ENCODE measurements around the gene PCGF2. TPM values are rescaled to one million over a fixed set of nuclear protein-coding genes. Genes with fewer than 3 reads are reported as not detected.

Gene PCGF2
- total RNA-seq, 4 donors from 2014 or later = 1.3 to 4.0 (median 1.6) TPM

DNA sequence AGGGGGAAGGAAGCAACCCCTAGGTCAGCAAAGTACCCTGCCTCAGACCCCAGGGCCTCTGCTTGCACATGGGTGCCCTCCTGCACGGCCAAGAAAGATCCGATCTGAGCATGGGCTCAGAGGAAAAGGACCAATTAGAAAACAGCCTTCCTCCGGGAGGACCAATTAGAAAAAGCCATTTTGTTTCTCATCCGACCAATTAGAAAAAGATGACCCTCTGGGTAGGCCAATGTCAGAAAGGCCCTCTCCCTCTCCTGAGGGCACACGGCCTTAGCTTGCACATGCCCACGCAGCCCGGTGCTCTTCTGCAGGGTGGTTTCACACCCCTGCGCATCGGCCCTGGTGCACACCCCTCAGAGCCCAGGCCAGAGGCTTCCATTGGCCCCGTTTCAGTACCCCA lies 23.1 kb downstream of the PCGF2 start:
- TF ChIP-seq, protein P1, sequence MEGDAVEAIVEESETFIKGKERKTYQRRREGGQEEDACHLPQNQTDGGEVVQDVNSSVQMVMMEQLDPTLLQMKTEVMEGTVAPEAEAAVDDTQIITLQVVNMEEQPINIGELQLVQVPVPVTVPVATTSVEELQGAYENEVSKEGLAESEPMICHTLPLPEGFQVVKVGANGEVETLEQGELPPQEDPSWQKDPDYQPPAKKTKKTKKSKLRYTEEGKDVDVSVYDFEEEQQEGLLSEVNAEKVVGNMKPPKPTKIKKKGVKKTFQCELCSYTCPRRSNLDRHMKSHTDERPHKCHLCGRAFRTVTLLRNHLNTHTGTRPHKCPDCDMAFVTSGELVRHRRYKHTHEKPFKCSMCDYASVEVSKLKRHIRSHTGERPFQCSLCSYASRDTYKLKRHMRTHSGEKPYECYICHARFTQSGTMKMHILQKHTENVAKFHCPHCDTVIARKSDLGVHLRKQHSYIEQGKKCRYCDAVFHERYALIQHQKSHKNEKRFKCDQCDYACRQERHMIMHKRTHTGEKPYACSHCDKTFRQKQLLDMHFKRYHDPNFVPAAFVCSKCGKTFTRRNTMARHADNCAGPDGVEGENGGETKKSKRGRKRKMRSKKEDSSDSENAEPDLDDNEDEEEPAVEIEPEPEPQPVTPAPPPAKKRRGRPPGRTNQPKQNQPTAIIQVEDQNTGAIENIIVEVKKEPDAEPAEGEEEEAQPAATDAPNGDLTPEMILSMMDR (IDR thresholded peaks at IDR 0.05 in 4 of 5, conservative IDR thresholded peaks at IDR 0.05 in 1 of 5) = no peak
- no peak for TF ChIP-seq POLR2A (IDR thresholded peaks at IDR 0.05)
- peaks cover 0 to 38% of the 10 kb centered on the region in 2 donors for H3K36me3 ChIP-seq
- H3K9me3 ChIP-seq = no peaks in the 10 kb centered on the region
- ATAC-seq (no peak), DNase-seq (no peak)
- H3K27ac ChIP-seq = no peak overlapping the region
- intact Hi-C loops (cut with DNase I; ENCODE audit: low total_unique reads) = no loop called here
- H3K27me3 ChIP-seq = no peaks in the 10 kb centered on the region
- in situ Hi-C loops (cut with MboI; ENCODE audit: low sequenced_read_pairs in 4 of 4) = no loop called here
- H3K4me1 ChIP-seq = peaks cover 0 to 4% of the 10 kb centered on the region in 2 donors
- H3K4me3 ChIP-seq = no peak overlapping the region

DNA sequence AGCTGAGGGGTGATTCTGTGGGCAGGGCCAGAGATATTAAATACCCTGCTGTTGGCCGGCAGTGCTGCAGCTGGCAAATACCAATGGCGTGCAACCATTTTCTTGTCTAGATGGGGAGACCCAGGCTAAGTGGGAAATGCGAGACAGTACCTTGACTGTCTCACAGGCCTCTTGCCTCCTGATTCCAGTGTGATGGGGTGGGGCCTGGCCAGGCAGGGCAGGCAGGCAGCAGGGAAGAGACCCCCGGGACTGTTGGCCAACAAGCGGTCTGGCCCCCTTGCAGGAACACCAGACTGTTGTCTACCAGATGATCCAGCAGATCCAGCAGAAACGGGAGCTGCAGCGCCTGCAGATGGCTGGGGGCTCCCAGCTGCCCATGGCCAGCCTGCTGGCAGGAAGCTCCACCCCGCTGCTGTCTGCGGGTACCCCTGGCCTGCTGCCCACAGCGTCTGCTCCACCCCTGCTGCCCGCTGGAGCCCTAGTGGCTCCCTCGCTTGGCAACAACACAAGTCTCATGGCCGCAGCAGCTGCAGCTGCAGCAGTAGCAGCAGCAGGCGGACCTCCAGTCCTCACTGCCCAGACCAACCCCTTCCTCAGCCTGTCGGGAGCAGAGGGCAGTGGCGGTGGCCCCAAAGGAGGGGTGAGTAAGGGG lies 23.7 kb downstream of the PCGF2 start:
- no peak for DNase-seq
- ATAC-seq = no peak
- TF ChIP-seq, protein P1 (IDR thresholded peaks at IDR 0.05 in 4 of 5, conservative IDR thresholded peaks at IDR 0.05 in 1 of 5) = no peak
- no peak for TF ChIP-seq POLR2A (IDR thresholded peaks at IDR 0.05)
- peaks cover 0 to 44% of the 10 kb centered on the region in 2 donors for H3K36me3 ChIP-seq
- H3K27me3 ChIP-seq = no peaks in the 10 kb centered on the region
- no peaks in the 10 kb centered on the region for H3K9me3 ChIP-seq
- in situ Hi-C loops (cut with MboI; ENCODE audit: low sequenced_read_pairs in 4 of 4) = no loop called here
- H3K27ac ChIP-seq = no peak overlapping the region
- peaks cover 0 to 3% of the 10 kb centered on the region in 2 donors for H3K4me1 ChIP-seq
- no peak overlapping the region for H3K4me3 ChIP-seq
- intact Hi-C loops (cut with DNase I; ENCODE audit: low total_unique reads) = no loop called here

DNA sequence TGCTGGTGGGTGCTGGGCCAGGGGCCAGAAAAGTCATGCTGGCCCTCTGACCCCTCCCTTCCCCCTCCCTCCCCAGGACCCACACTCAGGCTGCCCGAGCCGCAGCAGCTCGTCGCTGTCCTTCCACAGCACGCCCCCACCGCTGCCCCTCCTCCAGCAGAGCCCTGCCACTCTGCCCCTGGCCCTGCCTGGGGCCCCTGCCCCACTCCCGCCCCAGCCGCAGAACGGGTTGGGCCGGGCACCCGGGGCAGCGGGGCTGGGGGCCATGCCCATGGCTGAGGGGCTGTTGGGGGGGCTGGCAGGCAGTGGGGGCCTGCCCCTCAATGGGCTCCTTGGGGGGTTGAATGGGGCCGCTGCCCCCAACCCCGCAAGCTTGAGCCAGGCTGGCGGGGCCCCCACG lies 26.3 kb downstream of the PCGF2 start:
- no peak overlapping the region for H3K27ac ChIP-seq
- H3K4me3 ChIP-seq = no peak overlapping the region
- no peaks in the 10 kb centered on the region for H3K4me1 ChIP-seq
- in situ Hi-C loops (cut with MboI; ENCODE audit: low sequenced_read_pairs in 4 of 4) = no loop called here
- no peaks in the 10 kb centered on the region for H3K27me3 ChIP-seq
- DNase-seq (no peak), ATAC-seq (no peak)
- no peaks in the 10 kb centered on the region for H3K9me3 ChIP-seq
- peaks cover 0 to 70% of the 10 kb centered on the region in 2 donors for H3K36me3 ChIP-seq
- intact Hi-C loops (cut with DNase I; ENCODE audit: low total_unique reads) = no loop called here
- TF ChIP-seq POLR2A (IDR thresholded peaks at IDR 0.05) = no peak
- TF ChIP-seq, protein P1 (IDR thresholded peaks at IDR 0.05 in 4 of 5, conservative IDR thresholded peaks at IDR 0.05 in 1 of 5) = no peak

DNA sequence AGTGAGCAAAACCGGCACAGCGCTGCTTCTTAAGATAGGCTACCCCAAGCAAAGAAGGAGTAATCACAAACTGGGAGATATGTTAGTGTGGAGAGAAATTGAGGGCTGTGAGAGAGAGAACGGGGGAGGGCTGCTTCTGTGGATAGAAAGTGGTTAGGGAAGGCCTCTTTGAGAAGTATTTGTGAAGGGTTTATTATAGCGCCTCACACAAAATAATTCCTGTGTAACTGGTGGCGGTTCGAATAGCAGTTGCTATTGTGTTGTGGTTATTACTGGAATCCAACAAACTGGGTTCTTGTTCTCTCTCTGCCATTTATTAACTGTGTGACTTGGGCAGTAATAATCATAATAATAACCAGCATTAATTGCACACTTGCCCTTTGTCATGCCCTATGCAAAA lies 27.2 kb downstream of the PCGF2 start:
- no peaks in the 10 kb centered on the region for H3K4me1 ChIP-seq
- no peak for TF ChIP-seq POLR2A (IDR thresholded peaks at IDR 0.05)
- TF ChIP-seq, protein P1 (IDR thresholded peaks at IDR 0.05 in 4 of 5, conservative IDR thresholded peaks at IDR 0.05 in 1 of 5) = no peak
- no peak overlapping the region for H3K27ac ChIP-seq
- ATAC-seq (no peak), DNase-seq (no peak)
- in situ Hi-C loops (cut with MboI; ENCODE audit: low sequenced_read_pairs in 4 of 4) = no loop called here
- intact Hi-C loops (cut with DNase I; ENCODE audit: low total_unique reads) = no loop called here
- no peaks in the 10 kb centered on the region for H3K27me3 ChIP-seq
- peaks cover 0 to 78% of the 10 kb centered on the region in 2 donors for H3K36me3 ChIP-seq
- H3K4me3 ChIP-seq = no peak overlapping the region
- no peaks in the 10 kb centered on the region for H3K9me3 ChIP-seq

Measured in gastrocnemius medialis (tissue), 4 donors.